ENCODE results near the gene PLEKHA8.

DNA sequence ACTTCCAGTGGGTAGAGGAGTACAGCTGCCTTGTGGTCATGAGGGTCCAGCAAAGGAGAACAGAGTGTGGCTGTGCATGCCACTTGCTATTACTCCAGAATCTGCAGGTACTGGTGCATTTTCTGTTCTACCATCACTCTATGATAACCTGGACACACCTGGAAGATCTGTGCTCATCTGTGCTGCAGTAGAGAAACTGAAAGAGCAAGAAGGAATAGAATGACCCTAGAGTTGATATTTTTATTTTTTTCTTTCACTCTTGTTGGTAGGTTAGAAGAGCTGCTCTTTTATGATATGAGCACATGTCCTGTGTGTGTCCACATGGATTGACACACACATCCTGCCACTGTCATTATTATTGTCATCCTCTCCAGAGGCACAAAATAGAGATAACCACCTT, 58.3 kb downstream of the PLEKHA8 start:
- TF ChIP-seq BHLHE40 (IDR thresholded peaks at IDR 0.05; ENCODE audit: borderline replicate concordance) (no peak), SUZ12 (IDR thresholded peaks at IDR 0.05) (no peak), SP1 (IDR thresholded peaks at IDR 0.05) (no peak)
